WTC11 (cell line): ENCODE results near the gene RFX6.

Experiments
- CREM ChIP-seq: sonication (generic); formaldehyde crosslinking; IDR thresholded peaks from 2 replicates; pipeline ENCODE4 v1.8.1; 2022; ENCODE audit warnings: mild to moderate bottlenecking, missing genetic modification reagents, moderate library complexity
- CTCF ChIP-seq: fragments of 200-600 bp; IDR thresholded peaks from 2 replicates; pipeline ENCODE4 v1.8.0; 2022; ENCODE audit warnings: antibody characterized with exemption
- E2F5 ChIP-seq: sonication (generic); formaldehyde crosslinking; IDR thresholded peaks from 2 replicates; pipeline ENCODE4 v1.8.1; 2022; ENCODE audit warnings: mild to moderate bottlenecking, moderate library complexity, missing genetic modification reagents
- RORB ChIP-seq: fragments of 250-450 bp; sonication (Bioruptor Pico); IDR thresholded peaks from 2 replicates; pipeline ENCODE4 v1.9.0; 2021; ENCODE audit warnings: mild to moderate bottlenecking
- ZBTB21 ChIP-seq: sonication (generic); formaldehyde crosslinking; IDR thresholded peaks from 2 replicates; pipeline ENCODE4 v1.8.1; 2023; ENCODE audit warnings: mild to moderate bottlenecking, missing genetic modification reagents, borderline replicate concordance
- ZNF281 ChIP-seq: sonication (generic); formaldehyde crosslinking; IDR thresholded peaks from 2 replicates; pipeline ENCODE4 v1.8.0; 2023; ENCODE audit warnings: mild to moderate bottlenecking, missing genetic modification reagents

- no peak for TF ChIP-seq E2F5
- TF ChIP-seq CTCF, result no peak
- TF ChIP-seq ZNF281 (CRISPR knock-in tag), result no peak
- TF ChIP-seq ZBTB21 (CRISPR knock-in tag), result no peak
- no peak for TF ChIP-seq CREM (CRISPR knock-in tag)
- no peak for TF ChIP-seq RORB (CRISPR knock-in tag)
Measured at GRCh38 chr6:116883005-116883404, 6.0 kb downstream of the RFX6 start.
